Measurements from ENCODE around the gene BCHE.
"Not testable (repeated sequence)": the region's sequence is repeated elsewhere in the genome, so short reads cannot be mapped to it uniquely, and the experiment has no call there.

DNA sequence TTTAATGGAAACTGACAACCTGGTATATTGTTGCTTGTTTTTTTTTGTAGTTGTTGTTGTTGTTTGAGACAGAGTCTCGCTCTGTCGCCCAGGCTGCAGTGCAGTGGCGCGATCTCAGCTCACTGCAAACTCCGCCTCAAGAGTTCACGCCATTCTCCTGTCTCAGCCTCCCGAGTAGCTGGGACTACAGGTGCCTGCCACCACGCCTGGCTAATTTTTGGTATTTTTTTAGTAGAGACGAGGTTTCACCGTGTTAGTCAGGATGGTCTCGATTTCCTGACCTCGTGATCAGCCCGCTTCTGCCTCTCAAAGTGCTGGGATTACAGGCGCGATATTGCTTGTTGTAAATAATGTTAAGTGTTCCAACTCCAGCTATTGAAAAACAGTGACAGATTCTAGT is 29.3 kb downstream of the BCHE start:
- TF ChIP-seq, protein P1, sequence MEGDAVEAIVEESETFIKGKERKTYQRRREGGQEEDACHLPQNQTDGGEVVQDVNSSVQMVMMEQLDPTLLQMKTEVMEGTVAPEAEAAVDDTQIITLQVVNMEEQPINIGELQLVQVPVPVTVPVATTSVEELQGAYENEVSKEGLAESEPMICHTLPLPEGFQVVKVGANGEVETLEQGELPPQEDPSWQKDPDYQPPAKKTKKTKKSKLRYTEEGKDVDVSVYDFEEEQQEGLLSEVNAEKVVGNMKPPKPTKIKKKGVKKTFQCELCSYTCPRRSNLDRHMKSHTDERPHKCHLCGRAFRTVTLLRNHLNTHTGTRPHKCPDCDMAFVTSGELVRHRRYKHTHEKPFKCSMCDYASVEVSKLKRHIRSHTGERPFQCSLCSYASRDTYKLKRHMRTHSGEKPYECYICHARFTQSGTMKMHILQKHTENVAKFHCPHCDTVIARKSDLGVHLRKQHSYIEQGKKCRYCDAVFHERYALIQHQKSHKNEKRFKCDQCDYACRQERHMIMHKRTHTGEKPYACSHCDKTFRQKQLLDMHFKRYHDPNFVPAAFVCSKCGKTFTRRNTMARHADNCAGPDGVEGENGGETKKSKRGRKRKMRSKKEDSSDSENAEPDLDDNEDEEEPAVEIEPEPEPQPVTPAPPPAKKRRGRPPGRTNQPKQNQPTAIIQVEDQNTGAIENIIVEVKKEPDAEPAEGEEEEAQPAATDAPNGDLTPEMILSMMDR (IDR thresholded peaks at IDR 0.05; ENCODE audit: borderline replicate concordance, extremely low read depth, low read length, poor library complexity, severe bottlenecking): not testable (repeated sequence)
- TF ChIP-seq EZH2 (IDR thresholded peaks at IDR 0.05; ENCODE audit: borderline replicate concordance, low read depth, low read length, severe bottlenecking): not testable (repeated sequence)
